Right lobe of liver (tissue), 6 donors: ENCODE measurements around the gene NUP85. TPM values are rescaled to one million over a fixed set of nuclear protein-coding genes. Genes with fewer than 3 reads are reported as not detected.

Experiments used
- ATAC-seq, 4 donors: fragments of 200-7000 bp; cut with Tn5 transposase; one replicate each; pipeline ENCODE4 v1.9.1; 2020; ENCODE audit warnings: mild to moderate bottlenecking in 4 of 4, moderate library complexity in 4 of 4
- DNase-seq, 3 donors: peaks; one replicate each; pipeline ENCODE4 v3.0.0-alpha.2; 2020
- H3K27ac ChIP-seq, 3 donors: fragments of 200-600 bp; one replicate each; pipeline ENCODE4 v1.8.0; 2022
- H3K27me3 ChIP-seq, 2 donors: fragments of 200-600 bp; one replicate each; pipeline ENCODE4 v1.8.0; 2022
- H3K36me3 ChIP-seq, 4 donors: fragments of 200-600 bp; sonication (generic) in 1 of 4; one replicate each; pipeline versions ENCODE4 v1.5.1 to v1.8.0; 2017 to 2022; ENCODE audit warnings: control low read depth in 1 of 4
- H3K4me1 ChIP-seq, 4 donors: fragments of 200-600 bp; sonication (generic) in 1 of 4; one replicate each; pipeline versions ENCODE4 v1.5.1 to v1.8.0; 2017 to 2022; ENCODE audit warnings: control low read depth in 1 of 4
- H3K4me3 ChIP-seq, 3 donors: fragments of 200-600 bp; one replicate each; pipeline ENCODE4 v1.8.0; 2022
- H3K9me3 ChIP-seq, 4 donors: fragments of 200-600 bp; sonication (generic) in 1 of 4; one replicate each; pipeline versions ENCODE4 v1.5.1 to v1.8.0; 2017 to 2022; ENCODE audit warnings: control low read depth in 1 of 4
- CTCF ChIP-seq, 4 donors: fragments of 200-600 bp in 3 of 4; fragments of 450-650 bp in 1 of 4; IDR thresholded peaks; one replicate each; pipeline versions ENCODE4 v1.5.1 to v1.8.0; 2016 to 2022; ENCODE audit warnings: antibody characterized with exemption in 4 of 4, mild to moderate bottlenecking in 2 of 4
- POLR2A ChIP-seq: fragments of 450-650 bp; IDR thresholded peaks from one replicate; pipeline ENCODE4 v1.6.1; 2017; ENCODE audit warnings: antibody characterized with exemption, mild to moderate bottlenecking
- WGBS: methylation state at CpG from one replicate; pipeline ENCODE4 v1.1.6; 2018; ENCODE audit warnings: low coverage, low lambda C conversion rate; ENCODE audit not compliant: insufficient coverage; ENCODE audit errors: missing lambda C conversion rate; 5-methylcytosine and 5-hydroxymethylcytosine counted together
- intact Hi-C, 2 donors: fragments of 100-400 bp; cut with DNase I; formaldehyde crosslinking; loops; one replicate each; pipeline versions ENCODE4 v1.11.2 to v1.14.1; 2022
- total RNA-seq, 6 experiments: library from RNA; depleted of rRNA in 2 of 6; stranded (reverse); fragments of >200 nt in 2 of 6; fragmentation: NEBNext Ultra II Directional in 3 of 6; extraction: Animal tissue kit (Norgen Biotek cat#: 25700) in 3 of 6; gene quantifications; one replicate each; pipeline versions ENCODE4 v1.1.0 to v1.2.4, GENCODE V29; 2016 to 2023
- donor health status: DM: no; HTN: yes; CAD: no.
- donor health status: DM: no; HTN: no; CAD: no.
- donor health status: DM: no; HTN: no; CAD: no.
- donor health status: DM: no; HTN: yes; CAD: no.
- donor health status: DM: no; HTN: yes; CAD: no.

NUP85 gene
- total RNA-seq, 6 experiments from 2014 or later, result 15.3 to 32.8 (median 25.9) TPM

GRCh38 chr17:75260641-75261335 lies 55.3 kb downstream of the NUP85 start:
- no peak for ATAC-seq
- intact Hi-C loops, result no loop called here
- H3K27me3 ChIP-seq, result no peaks in the 10 kb centered on the region
- H3K27ac ChIP-seq, result peak overlapping the region; percentile 89 to 99 (median 96)
- under 1% methylated on average over 17 of the region's 31 CpGs for WGBS
- no peak for DNase-seq
- peaks cover 2 to 17% (median 4%) of the 10 kb centered on the region in 4 donors for H3K4me1 ChIP-seq
- H3K4me3 ChIP-seq, result peak overlapping the region; percentile 89 to 100 (median 96)
- H3K9me3 ChIP-seq, result no peaks in the 10 kb centered on the region
- no peak for TF ChIP-seq CTCF (IDR thresholded peaks at IDR 0.05)
- TF ChIP-seq POLR2A, result no peak
- H3K36me3 ChIP-seq, result peaks cover 0 to 18% (median 4%) of the 10 kb centered on the region in 4 donors

- no peaks in the 10 kb centered on the region for H3K27me3 ChIP-seq
- H3K27ac ChIP-seq, result peak within 1 kb of the TSS; percentile 89 to 99 (median 96)
- no peaks in the 10 kb centered on the region for H3K9me3 ChIP-seq
- peaks cover 2 to 17% (median 4%) of the 10 kb centered on the region in 4 donors for H3K4me1 ChIP-seq
- ATAC-seq, result peak; percentile 97 to 99 (median 98)
- peak; percentile 96 to 97 (median 96) for DNase-seq
- 0% methylated on average over 1 of the region's 69 CpGs for WGBS
- intact Hi-C loops, result no loop called here
- TF ChIP-seq CTCF (IDR thresholded peaks at IDR 0.05) (no peak), POLR2A (peak; percentile 70)
- peak within 1 kb of the TSS; percentile 89 to 100 (median 96) for H3K4me3 ChIP-seq
- H3K36me3 ChIP-seq, result peaks cover 0 to 24% (median 8%) of the 10 kb centered on the region in 4 donors
Measured at GRCh38 chr17:75261336-75262111, 56.0 kb downstream of the NUP85 start, which contains the start of the genes GGA3 and MRPS7. Gene GGA3, minus strand, starts transcription at chr17:75261606. Its CDS starts 19 bp downstream, at chr17:75261587. Gene MRPS7, plus strand, starts transcription at chr17:75261879. Its CDS starts 22 bp downstream, at chr17:75261901.

- H3K36me3 ChIP-seq, result peaks cover 0 to 27% (median 9%) of the 10 kb centered on the region in 4 donors
- no peaks in the 10 kb centered on the region for H3K27me3 ChIP-seq
- peaks cover 2 to 17% (median 4%) of the 10 kb centered on the region in 4 donors for H3K4me1 ChIP-seq
- DNase-seq, result no peak
- TF ChIP-seq POLR2A, result no peak
- no peak for TF ChIP-seq CTCF (IDR thresholded peaks at IDR 0.05)
- intact Hi-C loops, result no loop called here
- peak; percentile 1 to 8 (median 6) for ATAC-seq
- no peaks in the 10 kb centered on the region for H3K9me3 ChIP-seq
- H3K4me3 ChIP-seq, result peak overlapping the region; percentile 89 to 100 (median 96)
- WGBS, result 5% methylated on average over 10 of the region's 23 CpGs
- H3K27ac ChIP-seq, result peak overlapping the region; percentile 89 to 99 (median 96)
Measured at GRCh38 chr17:75262112-75262606, 56.7 kb downstream of the NUP85 start.

GRCh38 chr17:75263055-75263454 lies 57.6 kb downstream of the NUP85 start:
- H3K9me3 ChIP-seq, result no peaks in the 10 kb centered on the region
- TF ChIP-seq CTCF (IDR thresholded peaks at IDR 0.05) (no peak), POLR2A (no peak)
- intact Hi-C loops, result no loop called here
- WGBS, result 77% methylated on average over 4 of the region's 4 CpGs
- ATAC-seq, result no peak
- H3K27me3 ChIP-seq, result no peaks in the 10 kb centered on the region
- H3K4me3 ChIP-seq, result no peak overlapping the region
- peaks cover 2 to 17% (median 4%) of the 10 kb centered on the region in 4 donors for H3K4me1 ChIP-seq
- peaks cover 0 to 27% (median 9%) of the 10 kb centered on the region in 4 donors for H3K36me3 ChIP-seq
- H3K27ac ChIP-seq, result no peak overlapping the region
- DNase-seq, result no peak
